ENCODE measurements around the gene PIEZO2. TPM values are rescaled to one million over a fixed set of nuclear protein-coding genes. Genes with fewer than 3 reads are reported as not detected.

PIEZO2 gene
- polyA plus RNA-seq, 1 experiment = 4.6 TPM

DNA sequence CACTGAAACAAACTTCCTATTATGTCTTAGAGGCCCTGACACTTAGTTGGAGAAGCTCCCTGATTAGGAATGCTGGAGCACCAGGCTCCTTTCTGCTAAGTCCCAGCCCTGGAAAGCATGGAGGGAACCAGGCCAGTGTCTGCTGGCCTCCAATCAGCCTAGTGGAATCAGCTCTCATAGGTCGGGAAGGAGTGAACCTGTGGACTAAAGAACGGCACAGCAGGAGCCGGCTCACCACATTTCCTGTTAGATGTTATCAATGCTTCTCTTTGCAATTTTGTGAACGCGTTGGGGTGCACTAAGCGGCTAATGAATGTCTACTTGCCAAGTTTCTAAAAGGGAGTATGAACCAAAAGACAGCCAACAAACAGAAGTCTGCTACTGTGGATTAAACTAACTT is 326.9 kb downstream of the PIEZO2 start:
- Histone ChIP-seq H3K4me3 (ENCODE audit: low read depth, low read length) (no peak overlapping the region), H3K27me3 (ENCODE audit: control insufficient read depth, insufficient read depth, low read length) (no peaks in the 10 kb centered on the region), H3K36me3 (ENCODE audit: control insufficient read depth, insufficient read depth, low read length) (no peaks in the 10 kb centered on the region)
- no peak for DNase-seq (ENCODE audit: low read depth)
- TF ChIP-seq, protein P1, sequence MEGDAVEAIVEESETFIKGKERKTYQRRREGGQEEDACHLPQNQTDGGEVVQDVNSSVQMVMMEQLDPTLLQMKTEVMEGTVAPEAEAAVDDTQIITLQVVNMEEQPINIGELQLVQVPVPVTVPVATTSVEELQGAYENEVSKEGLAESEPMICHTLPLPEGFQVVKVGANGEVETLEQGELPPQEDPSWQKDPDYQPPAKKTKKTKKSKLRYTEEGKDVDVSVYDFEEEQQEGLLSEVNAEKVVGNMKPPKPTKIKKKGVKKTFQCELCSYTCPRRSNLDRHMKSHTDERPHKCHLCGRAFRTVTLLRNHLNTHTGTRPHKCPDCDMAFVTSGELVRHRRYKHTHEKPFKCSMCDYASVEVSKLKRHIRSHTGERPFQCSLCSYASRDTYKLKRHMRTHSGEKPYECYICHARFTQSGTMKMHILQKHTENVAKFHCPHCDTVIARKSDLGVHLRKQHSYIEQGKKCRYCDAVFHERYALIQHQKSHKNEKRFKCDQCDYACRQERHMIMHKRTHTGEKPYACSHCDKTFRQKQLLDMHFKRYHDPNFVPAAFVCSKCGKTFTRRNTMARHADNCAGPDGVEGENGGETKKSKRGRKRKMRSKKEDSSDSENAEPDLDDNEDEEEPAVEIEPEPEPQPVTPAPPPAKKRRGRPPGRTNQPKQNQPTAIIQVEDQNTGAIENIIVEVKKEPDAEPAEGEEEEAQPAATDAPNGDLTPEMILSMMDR (IDR thresholded peaks at IDR 0.05; ENCODE audit: insufficient read depth, low read depth, low read length) = no peak
- ChIA-PET CTCF (interaction anchor here (1.4 kb wide), 1 partner anchor 35 kb away, joined by 4 read pairs; no protein-coding TSS in a partner anchor), POLR2A (no interaction called here)

GRCh38 chr18:10820681-10821080 is 328.7 kb downstream of the PIEZO2 start:
- Histone ChIP-seq H3K27me3 (ENCODE audit: control insufficient read depth, insufficient read depth, low read length) (no peaks in the 10 kb centered on the region), H3K36me3 (ENCODE audit: control insufficient read depth, insufficient read depth, low read length) (no peaks in the 10 kb centered on the region), H3K4me3 (ENCODE audit: low read depth, low read length) (no peak overlapping the region)
- CTCF ChIA-PET = interaction anchor here (2.1 kb wide), 1 partner anchor 23 kb away, joined by 4 read pairs; no protein-coding TSS in a partner anchor
- POLR2A ChIA-PET = no interaction called here
- no peak for DNase-seq (ENCODE audit: low read depth)
- TF ChIP-seq, protein P1 (IDR thresholded peaks at IDR 0.05; ENCODE audit: insufficient read depth, low read depth, low read length) = no peak

DNA sequence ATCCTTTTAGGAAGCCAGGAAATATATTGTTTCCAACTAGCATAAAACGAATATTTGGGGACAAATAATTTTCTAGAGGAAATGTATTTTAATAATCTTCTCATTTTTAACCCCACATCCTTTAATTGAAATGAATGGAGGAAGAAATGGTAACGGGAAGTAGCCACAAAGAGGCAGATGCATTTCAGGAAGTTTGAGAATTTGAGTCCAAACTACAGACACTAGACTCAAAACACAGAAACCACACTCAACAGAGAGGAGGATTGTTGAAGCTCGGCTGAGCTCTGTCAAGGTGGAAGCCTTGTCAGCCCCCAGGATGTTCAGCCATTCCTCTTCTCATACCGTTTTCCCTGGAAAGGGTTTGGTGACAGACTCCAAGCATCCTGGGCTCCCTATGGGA is 335.0 kb downstream of the PIEZO2 start:
- ChIA-PET CTCF (no interaction called here), POLR2A (no interaction called here)
- TF ChIP-seq, protein P1 (IDR thresholded peaks at IDR 0.05; ENCODE audit: insufficient read depth, low read depth, low read length) = no peak
- H3K4me3 ChIP-seq (ENCODE audit: low read depth, low read length) = no peak overlapping the region
- no peak for DNase-seq (ENCODE audit: low read depth)
- H3K36me3 ChIP-seq (ENCODE audit: control insufficient read depth, insufficient read depth, low read length) = no peaks in the 10 kb centered on the region
- H3K27me3 ChIP-seq (ENCODE audit: control insufficient read depth, insufficient read depth, low read length) = no peaks in the 10 kb centered on the region

DNA sequence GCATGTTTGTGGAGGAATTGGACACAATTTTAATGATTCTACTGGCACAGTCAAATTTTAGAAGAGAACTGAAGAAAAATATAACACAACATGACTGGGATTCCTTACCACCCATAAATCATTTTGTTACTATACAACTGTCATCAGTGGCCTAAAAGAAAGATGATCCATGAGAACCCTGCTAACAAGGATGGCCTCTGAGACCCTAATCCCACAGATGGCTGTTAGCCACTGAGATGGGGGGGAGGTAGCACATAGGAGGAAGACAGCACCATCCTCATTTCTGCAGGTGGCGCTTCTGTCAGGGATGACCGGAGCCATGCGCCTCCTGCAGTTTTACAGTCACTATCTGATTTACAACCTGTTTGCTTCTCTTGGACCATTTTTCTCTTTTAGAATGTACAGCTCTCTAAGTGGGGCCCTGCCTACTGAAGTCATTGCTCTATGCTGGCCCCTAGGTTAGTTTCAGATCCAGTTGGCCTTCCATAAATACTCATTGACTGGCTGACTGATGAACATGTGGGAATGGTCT is 343.7 kb downstream of the PIEZO2 start:
- POLR2A ChIA-PET = no interaction called here
- CTCF ChIA-PET = interaction anchor here (0.7 kb wide), 1 partner anchor 20 kb away, joined by 3 read pairs; no protein-coding TSS in a partner anchor
- Histone ChIP-seq H3K4me3 (ENCODE audit: low read depth, low read length) (no peak overlapping the region), H3K36me3 (ENCODE audit: control insufficient read depth, insufficient read depth, low read length) (no peaks in the 10 kb centered on the region), H3K27me3 (ENCODE audit: control insufficient read depth, insufficient read depth, low read length) (no peaks in the 10 kb centered on the region)
- TF ChIP-seq, protein P1 (IDR thresholded peaks at IDR 0.05; ENCODE audit: insufficient read depth, low read depth, low read length) = no peak
- DNase-seq (ENCODE audit: low read depth) = no peak

DNA sequence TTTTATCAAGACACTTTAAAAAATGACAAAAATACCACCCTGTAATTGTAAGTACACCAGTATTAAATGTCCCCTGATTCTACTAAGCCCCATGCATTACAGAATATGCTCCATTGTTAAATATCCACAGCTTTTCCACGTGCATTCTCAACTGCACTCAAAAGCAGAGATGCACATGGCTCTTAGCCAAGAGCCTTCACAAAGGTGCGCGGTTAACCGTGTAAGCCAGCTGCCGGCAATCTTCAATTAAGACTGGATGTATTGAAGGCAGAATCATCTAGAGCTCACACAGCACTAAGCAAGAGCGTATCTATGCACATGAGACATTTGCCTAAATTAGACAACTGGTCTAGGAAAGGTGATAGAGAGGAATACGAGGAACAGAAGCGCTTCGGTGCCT is 345.2 kb downstream of the PIEZO2 start:
- H3K27me3 ChIP-seq (ENCODE audit: control insufficient read depth, insufficient read depth, low read length) = no peaks in the 10 kb centered on the region
- no peak overlapping the region for H3K4me3 ChIP-seq (ENCODE audit: low read depth, low read length)
- ChIA-PET POLR2A (no interaction called here), CTCF (no interaction called here)
- TF ChIP-seq, protein P1 (IDR thresholded peaks at IDR 0.05; ENCODE audit: insufficient read depth, low read depth, low read length) = no peak
- no peak for DNase-seq (ENCODE audit: low read depth)
- H3K36me3 ChIP-seq (ENCODE audit: control insufficient read depth, insufficient read depth, low read length) = no peaks in the 10 kb centered on the region

All from BJ (cell line).